Mesenchymal stem cell (in vitro differentiated cells and primary cell): ENCODE measurements around the gene MZT1. TPM values are rescaled to one million over a fixed set of nuclear protein-coding genes. Genes with fewer than 3 reads are reported as not detected.

Source experiments
- DNase-seq: peaks from one replicate; pipeline ENCODE4 v3.0.0-alpha.2; 2013
- H2AFZ ChIP-seq: one replicate; pipeline ENCODE4 v1.6.1; 2013; ENCODE audit warnings: low read depth, mild to moderate bottlenecking, control low read depth, inconsistent platforms, low read length, moderate library complexity
- H2AK5ac ChIP-seq: 2 replicates; pipeline ENCODE4 v1.6.1; 2013; ENCODE audit warnings: low read length, moderate library complexity, mild to moderate bottlenecking, inconsistent platforms; ENCODE audit not compliant: severe bottlenecking
- H2BK120ac ChIP-seq: one replicate; pipeline ENCODE4 v1.6.1; 2013; ENCODE audit warnings: low read depth, mild to moderate bottlenecking, inconsistent platforms, low read length, moderate library complexity
- H2BK12ac ChIP-seq, 2 experiments: one replicate each; pipeline ENCODE4 v1.6.1; 2013; ENCODE audit warnings: inconsistent platforms in 2 of 2, low read length in 2 of 2, mild to moderate bottlenecking in 2 of 2, moderate library complexity in 2 of 2, control low read depth in 1 of 2
- H2BK15ac ChIP-seq: one replicate; pipeline ENCODE4 v1.6.1; 2013; ENCODE audit warnings: mild to moderate bottlenecking, low read depth, inconsistent platforms; ENCODE audit not compliant: poor library complexity, severe bottlenecking
- H2BK5ac ChIP-seq: 2 replicates; pipeline ENCODE4 v1.6.1; 2013; ENCODE audit warnings: low read depth, mild to moderate bottlenecking, low read length, control low read depth, inconsistent platforms; ENCODE audit not compliant: poor library complexity, severe bottlenecking
- H3K14ac ChIP-seq, 2 experiments: one replicate each; pipeline ENCODE4 v1.6.1; 2013; ENCODE audit warnings: inconsistent platforms in 2 of 2, low read length in 2 of 2, control low read depth in 1 of 2, mild to moderate bottlenecking in 1 of 2, moderate library complexity in 1 of 2
- H3K18ac ChIP-seq, 2 experiments: one replicate each; pipeline ENCODE4 v1.6.1; 2013; ENCODE audit warnings: inconsistent platforms in 2 of 2, low read length in 2 of 2, control low read depth in 1 of 2, low read depth in 1 of 2, mild to moderate bottlenecking in 1 of 2
- H3K23ac ChIP-seq, 2 experiments: one replicate each; pipeline ENCODE4 v1.6.1; 2013; ENCODE audit warnings: inconsistent platforms in 2 of 2, low read length in 2 of 2, mild to moderate bottlenecking in 2 of 2, moderate library complexity in 2 of 2, control low read depth in 1 of 2
- H3K27ac ChIP-seq: 2 replicates; pipeline ENCODE4 v1.5.1; 2013; ENCODE audit warnings: mild to moderate bottlenecking, moderate library complexity, low read length, control low read depth, inconsistent platforms; ENCODE audit not compliant: poor library complexity, severe bottlenecking
- H3K27me3 ChIP-seq, 2 experiments: 2 replicates each; pipeline versions ENCODE4 v1.6.1 to v1.7.0; 2013; ENCODE audit warnings: low read length in 2 of 2, mild to moderate bottlenecking in 2 of 2, moderate library complexity in 2 of 2, control low read depth in 1 of 2, inconsistent platforms in 1 of 2; ENCODE audit not compliant: control insufficient read depth in 1 of 2, insufficient read depth in 1 of 2
- H3K36me3 ChIP-seq, 2 experiments: 2 replicates each; pipeline versions ENCODE4 v1.6.1 to v1.7.0; 2013; ENCODE audit warnings: low read length in 2 of 2, control low read depth in 1 of 2, inconsistent platforms in 1 of 2, low read depth in 1 of 2, mild to moderate bottlenecking in 1 of 2; ENCODE audit not compliant: insufficient read depth in 2 of 2, control insufficient read depth in 1 of 2
- H3K4ac ChIP-seq, 2 experiments: one replicate each; pipeline ENCODE4 v1.6.1; 2013; ENCODE audit warnings: inconsistent platforms in 2 of 2, low read length in 2 of 2, mild to moderate bottlenecking in 2 of 2, moderate library complexity in 2 of 2, control low read depth in 1 of 2, low read depth in 1 of 2
- H3K4me1 ChIP-seq: 2 replicates; pipeline ENCODE4 v1.6.1; 2013; ENCODE audit warnings: low read depth, low read length, control low read depth; ENCODE audit not compliant: control insufficient read depth, insufficient read depth
- H3K4me2 ChIP-seq: 2 replicates; pipeline ENCODE4 v1.6.1; 2013; ENCODE audit warnings: low read length, mild to moderate bottlenecking, inconsistent platforms; ENCODE audit not compliant: poor library complexity, severe bottlenecking
- H3K4me3 ChIP-seq, 2 experiments: 2 replicates each; pipeline versions ENCODE4 v1.5.1 to v1.7.0; 2013; ENCODE audit warnings: low read length in 2 of 2, mild to moderate bottlenecking in 2 of 2, control low read depth in 1 of 2, low read depth in 1 of 2; ENCODE audit not compliant: insufficient read depth in 1 of 2
- H3K79me1 ChIP-seq: replicated peaks from 2 replicates; pipeline ENCODE4 v1.6.1; 2013; ENCODE audit warnings: mild to moderate bottlenecking, control low read depth, low read length, inconsistent platforms; ENCODE audit not compliant: poor library complexity, severe bottlenecking
- H3K9ac ChIP-seq: 2 replicates; pipeline ENCODE4 v1.7.0; 2013; ENCODE audit warnings: mild to moderate bottlenecking, low read length, moderate library complexity
- H3K9me3 ChIP-seq: 2 replicates; pipeline ENCODE4 v1.7.0; 2013; ENCODE audit warnings: mild to moderate bottlenecking, low read length; ENCODE audit not compliant: control insufficient read depth
- H4K8ac ChIP-seq: one replicate; pipeline ENCODE4 v1.6.1; 2013; ENCODE audit warnings: inconsistent platforms, mild to moderate bottlenecking, low read length, moderate library complexity
- H4K91ac ChIP-seq: one replicate; pipeline ENCODE4 v1.6.1; 2013; ENCODE audit warnings: mild to moderate bottlenecking, low read length, inconsistent platforms
- WGBS: methylation state at CpG from one replicate; pipeline ENCODE4 v1.1.7; 2013; ENCODE audit warnings: mixed read lengths; 5-methylcytosine and 5-hydroxymethylcytosine counted together
- polyA plus RNA-seq, 2 experiments: library from polyadenylated mRNA; stranded (reverse); fragments of 200-250 nt; gene quantifications; one replicate each; pipeline ENCODE4 v1.2.3, GENCODE V29; 2013

The MZT1 gene, protein sequence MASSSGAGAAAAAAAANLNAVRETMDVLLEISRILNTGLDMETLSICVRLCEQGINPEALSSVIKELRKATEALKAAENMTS
- 7.0 TPM for polyA plus RNA-seq (2013, experiment 1 of 2)
- polyA plus RNA-seq (2013, experiment 2 of 2): 8.4 TPM

DNA sequence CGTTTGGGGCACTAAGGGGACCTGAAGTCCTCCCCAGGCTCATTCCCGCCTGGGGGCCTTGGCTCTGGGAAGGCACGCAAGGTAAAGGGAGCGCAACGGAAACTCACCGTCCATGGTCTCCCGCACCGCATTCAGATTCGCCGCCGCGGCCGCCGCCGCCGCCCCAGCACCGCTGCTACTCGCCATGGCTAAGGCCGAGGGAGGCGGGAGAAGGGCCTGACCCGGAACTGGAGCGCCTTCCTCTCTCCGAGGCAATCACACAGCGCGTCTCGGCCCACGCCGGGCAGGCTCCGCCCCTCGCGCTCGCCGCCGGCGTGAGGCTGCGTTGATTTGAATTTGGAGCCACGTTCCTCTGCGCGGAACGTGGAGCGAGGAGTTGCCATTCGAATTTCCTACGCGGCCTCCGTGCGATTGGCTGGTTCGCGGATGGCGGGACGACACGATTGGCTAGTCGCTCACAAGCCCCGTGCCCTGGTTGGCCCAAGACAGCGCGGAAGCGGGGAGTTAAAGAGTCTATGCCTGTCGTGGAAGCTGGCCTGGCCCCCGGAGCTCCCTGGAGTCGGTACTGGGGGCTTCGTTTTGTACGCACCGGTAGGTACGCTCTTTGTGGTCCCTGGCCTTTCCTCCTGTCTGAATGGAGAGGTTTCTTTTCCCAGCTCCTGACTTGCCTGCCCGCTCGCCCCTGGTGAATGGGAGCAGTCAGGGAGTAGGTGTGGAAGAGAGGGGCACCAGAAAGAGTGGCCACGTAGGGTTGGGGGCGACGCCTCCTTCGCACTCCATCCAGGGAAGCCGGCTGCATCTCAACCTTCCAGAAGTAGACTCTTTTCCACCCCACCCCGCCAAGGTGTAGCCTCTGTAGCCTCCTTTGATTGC lies at the start of gene MZT1, which contains the start of gene BORA:
TSS of gene MZT1 (minus strand) at position 213 of the 873 bp plus-strand sequence. CDS start at position 186, 27 bp downstream.
TSS of gene BORA (plus strand) at position 507 of the 873 bp plus-strand sequence. CDS start 1,018 bp downstream, outside the sequence.
- DNase-seq: peak; percentile 98
- H3K14ac ChIP-seq: peak within 1 kb of the TSS in 1 of 2 experiments; percentile 88
- H2BK120ac ChIP-seq: no peak within 1 kb of the TSS
- no peak within 1 kb of the TSS for H2AK5ac ChIP-seq
- H2BK12ac ChIP-seq: no peak within 1 kb of the TSS
- H3K4me3 ChIP-seq: peak within 1 kb of the TSS; percentile 93 to 97
- H3K36me3 ChIP-seq: peaks cover 0 to 5% of the 10 kb centered on the region in 2 experiments
- H3K27me3 ChIP-seq: no peaks in the 10 kb centered on the region
- peak within 1 kb of the TSS; percentile 87 for H3K4me2 ChIP-seq
- H3K4me1 ChIP-seq: peaks cover 1% of the 10 kb centered on the region
- no peaks in the 10 kb centered on the region for H3K9me3 ChIP-seq
- under 1% methylated on average over 63 of the region's 71 CpGs for WGBS
- peak within 1 kb of the TSS; percentile 33 to 82 for H3K4ac ChIP-seq
- H4K91ac ChIP-seq: peak within 1 kb of the TSS; percentile 72
- H2BK15ac ChIP-seq: peak within 1 kb of the TSS; percentile 93
- no peak within 1 kb of the TSS for H2BK5ac ChIP-seq
- peak within 1 kb of the TSS; percentile 84 for H4K8ac ChIP-seq
- H3K9ac ChIP-seq: peak within 1 kb of the TSS; percentile 93
- H3K27ac ChIP-seq: no peak within 1 kb of the TSS
- peaks cover 6% of the 10 kb centered on the region for H3K79me1 ChIP-seq
- H3K23ac ChIP-seq: peak within 1 kb of the TSS in 1 of 2 experiments; percentile 60
- H3K18ac ChIP-seq: peak within 1 kb of the TSS; percentile 46 to 72
- H2AFZ ChIP-seq: peak within 1 kb of the TSS; percentile 68

DNA sequence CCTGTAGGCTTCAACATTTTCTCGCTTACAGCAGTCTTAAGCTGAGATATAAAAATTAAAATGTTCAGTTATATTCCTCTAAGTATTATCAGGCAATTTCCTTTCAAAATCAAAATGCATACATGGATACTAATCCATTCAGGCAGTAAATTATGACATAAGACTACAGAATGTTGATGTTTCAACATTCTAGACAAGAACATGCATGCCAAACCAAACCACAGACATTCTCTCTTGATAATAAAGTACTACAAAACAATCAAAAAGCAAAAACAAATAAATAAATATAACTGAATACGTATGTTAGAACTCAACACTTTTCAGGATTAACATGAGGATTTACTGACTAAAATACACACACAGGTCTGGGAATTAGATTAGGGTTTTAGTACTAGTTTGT lies 46.6 kb upstream of the MZT1 start:
- Histone ChIP-seq H3K9ac (no peak overlapping the region), H3K14ac (no peak overlapping the region), H2AK5ac (no peak overlapping the region), H3K4ac (no peak overlapping the region), H2BK5ac (no peak overlapping the region), H3K27ac (no peak overlapping the region), H3K27me3 (no peaks in the 10 kb centered on the region), H3K23ac (no peak overlapping the region), H4K8ac (no peak overlapping the region), H2AFZ (no peak overlapping the region), H3K9me3 (no peaks in the 10 kb centered on the region), H3K79me1 (peaks cover 11% of the 10 kb centered on the region), H2BK15ac (no peak overlapping the region), H3K4me3 (no peak overlapping the region), H2BK12ac (no peak overlapping the region), H3K4me2 (no peak overlapping the region), H3K36me3 (peaks cover 10 to 99% of the 10 kb centered on the region in 2 experiments), H2BK120ac (no peak overlapping the region), H4K91ac (no peak overlapping the region), H3K4me1 (peaks cover under 1% of the 10 kb centered on the region), H3K18ac (no peak overlapping the region)
- peak; percentile 20 for DNase-seq
- WGBS: no CpG with 5 or more reads among the region's 2 CpGs

DNA sequence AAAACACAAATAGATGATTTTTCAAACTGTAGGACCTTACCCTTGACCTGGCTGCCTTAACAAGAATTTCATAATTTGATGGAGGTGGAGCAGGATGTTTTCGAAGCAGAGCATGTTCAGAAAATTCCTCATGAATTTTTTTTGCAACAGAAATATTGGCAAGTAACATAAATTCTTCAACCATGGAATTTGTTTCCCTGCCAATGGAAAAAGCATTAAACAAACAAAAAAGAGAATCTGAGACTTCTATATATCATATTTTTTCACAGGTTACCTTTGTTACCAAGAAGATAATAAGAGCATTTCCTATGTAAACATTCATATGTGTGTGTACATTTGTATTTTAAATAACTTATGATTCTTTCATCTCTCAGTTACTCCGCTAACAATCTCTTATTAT lies 36.0 kb upstream of the MZT1 start:
- no peak overlapping the region for H2AFZ ChIP-seq
- DNase-seq: no peak
- no peak overlapping the region for H3K4me3 ChIP-seq
- no peak overlapping the region for H3K27ac ChIP-seq
- H2BK5ac ChIP-seq: no peak overlapping the region
- no peak overlapping the region for H3K23ac ChIP-seq
- no peak overlapping the region for H3K4me2 ChIP-seq
- WGBS: 98% methylated on average over 1 of the region's 2 CpGs
- H3K14ac ChIP-seq: no peak overlapping the region
- no peak overlapping the region for H3K18ac ChIP-seq
- H2AK5ac ChIP-seq: no peak overlapping the region
- H2BK12ac ChIP-seq: no peak overlapping the region
- H3K9ac ChIP-seq: no peak overlapping the region
- no peaks in the 10 kb centered on the region for H3K9me3 ChIP-seq
- no peak overlapping the region for H3K4ac ChIP-seq
- peaks cover 5% of the 10 kb centered on the region for H3K79me1 ChIP-seq
- H3K36me3 ChIP-seq: peaks cover 16 to 100% of the 10 kb centered on the region in 2 experiments
- H2BK120ac ChIP-seq: no peak overlapping the region
- no peak overlapping the region for H4K8ac ChIP-seq
- no peak overlapping the region for H4K91ac ChIP-seq
- no peak overlapping the region for H2BK15ac ChIP-seq
- H3K4me1 ChIP-seq: no peaks in the 10 kb centered on the region
- H3K27me3 ChIP-seq: no peaks in the 10 kb centered on the region

- no peak overlapping the region for H3K4ac ChIP-seq
- H3K14ac ChIP-seq: no peak overlapping the region
- H3K79me1 ChIP-seq: peaks cover 7% of the 10 kb centered on the region
- no peak overlapping the region for H2BK12ac ChIP-seq
- 94% methylated on average over 2 of the region's 3 CpGs for WGBS
- no peak overlapping the region for H2BK120ac ChIP-seq
- no peak overlapping the region for H3K4me3 ChIP-seq
- H3K27ac ChIP-seq: no peak overlapping the region
- H3K4me1 ChIP-seq: no peaks in the 10 kb centered on the region
- H3K4me2 ChIP-seq: no peak overlapping the region
- H2BK5ac ChIP-seq: no peak overlapping the region
- no peak overlapping the region for H4K91ac ChIP-seq
- H3K23ac ChIP-seq: no peak overlapping the region
- no peak overlapping the region for H3K9ac ChIP-seq
- peaks cover 16 to 97% of the 10 kb centered on the region in 2 experiments for H3K36me3 ChIP-seq
- DNase-seq: no peak
- no peak overlapping the region for H3K18ac ChIP-seq
- no peak overlapping the region for H4K8ac ChIP-seq
- H2AFZ ChIP-seq: no peak overlapping the region
- no peaks in the 10 kb centered on the region for H3K27me3 ChIP-seq
- no peaks in the 10 kb centered on the region for H3K9me3 ChIP-seq
- H2AK5ac ChIP-seq: no peak overlapping the region
- H2BK15ac ChIP-seq: no peak overlapping the region
Measured at GRCh38 chr13:72760189-72760588, 32.8 kb upstream of the MZT1 start.
